Subcutaneous adipose tissue (tissue), 4 donors: ENCODE results near the gene MAPT. TPM values are rescaled to one million over a fixed set of nuclear protein-coding genes. Genes with fewer than 3 reads are reported as not detected.

Experiments used
- CTCF ChIP-seq: fragments of 450-650 bp; IDR thresholded peaks from one replicate; pipeline ENCODE4 v1.5.1; 2016; ENCODE audit warnings: low read depth, mild to moderate bottlenecking, control low read depth, antibody characterized with exemption, moderate library complexity
- total RNA-seq, 4 donors: library from RNA; depleted of rRNA; stranded (reverse); fragments of >200 nt; gene quantifications; one replicate each; pipeline ENCODE4 v1.1.0, GENCODE V29; 2016

The MAPT gene
- total RNA-seq, 4 donors from 2014 or later, result 5.3 to 21.3 (median 9.4) TPM

GRCh38 chr17:45873728-45874127 is 20.6 kb upstream of the MAPT start:
- no peak for TF ChIP-seq CTCF

GRCh38 chr17:45874151-45874550 is 20.2 kb upstream of the MAPT start:
- no peak for TF ChIP-seq CTCF

- TF ChIP-seq CTCF, result no peak
Observed at GRCh38 chr17:45876539-45876938, 17.8 kb upstream of the MAPT start.

GRCh38 chr17:45877467-45877866 is 16.9 kb upstream of the MAPT start:
- TF ChIP-seq CTCF, result no peak

- no peak for TF ChIP-seq CTCF
Observed at GRCh38 chr17:45883063-45883462, 11.3 kb upstream of the MAPT start.

- no peak for TF ChIP-seq CTCF
Observed at GRCh38 chr17:45886852-45887251, 7.5 kb upstream of the MAPT start.

GRCh38 chr17:45888392-45888791 is 6.0 kb upstream of the MAPT start:
- no peak for TF ChIP-seq CTCF
